Activated CD8-positive, alpha-beta T cell treated with anti-CD3 and anti-CD28 coated beads for 36 hours (primary cell): ENCODE results near the gene MMAB. TPM values are rescaled to one million over a fixed set of nuclear protein-coding genes. Genes with fewer than 3 reads are reported as not detected.

Experiments used
- ATAC-seq: fragments of 200-7000 bp; cut with Tn5 transposase; one replicate; pipeline ENCODE4 v1.10.0; 2021; ENCODE audit warnings: mild to moderate bottlenecking, moderate library complexity
- CTCF ChIA-PET: fragments of 350-600 bp; sonication (Branson Sonifier 250); formaldehyde crosslinking; loops from one replicate; lab custom pipeline; 2021; ENCODE audit warnings: antibody characterized with exemption; lab: Charles Lee
- POLR2A ChIA-PET: fragments of 350-600 bp; sonication (Branson Sonifier 250); formaldehyde crosslinking; loops from one replicate; lab custom pipeline; 2021; ENCODE audit warnings: antibody characterized with exemption; lab: Charles Lee
- DNase-seq: peaks from one replicate; pipeline ENCODE4 v3.0.0-alpha.2; 2020
- H3K27ac Mint-ChIP-seq: one replicate; pipeline ENCODE4 v1.8.0; 2021; ENCODE audit warnings: mild to moderate bottlenecking, mixed read lengths
- H3K27me3 Mint-ChIP-seq: one replicate; pipeline ENCODE4 v1.8.0; 2021; ENCODE audit warnings: mixed read lengths
- H3K36me3 Mint-ChIP-seq: one replicate; pipeline ENCODE4 v1.8.0; 2021; ENCODE audit warnings: low read depth, mixed read lengths
- H3K4me1 Mint-ChIP-seq: one replicate; pipeline ENCODE4 v1.8.0; 2021; ENCODE audit warnings: low read depth, mixed read lengths
- H3K4me3 Mint-ChIP-seq: one replicate; pipeline ENCODE4 v1.8.0; 2021; ENCODE audit warnings: mild to moderate bottlenecking, moderate library complexity, mixed read lengths
- H3K9me3 Mint-ChIP-seq: one replicate; pipeline ENCODE4 v1.8.0; 2021; ENCODE audit warnings: mixed read lengths
- CTCF ChIP-seq: fragments of 200-600 bp; IDR thresholded peaks from one replicate; pipeline ENCODE4 v1.8.0; 2022; ENCODE audit warnings: antibody characterized with exemption, mild to moderate bottlenecking
- intact Hi-C: fragments of 100-400 bp; cut with micrococcal nuclease; formaldehyde crosslinking; loops from one replicate; pipeline ENCODE4 v1.10.0; 2022
- total RNA-seq, 2 experiments: library from RNA; stranded (reverse); gene quantifications; one replicate each; pipeline ENCODE4 v1.2.3, GENCODE V29; 2021

Gene MMAB
- total RNA-seq, 2 experiments from 2014 or later: 60.5 to 60.9 TPM

GRCh38 chr12:109541413-109541726 is 31.9 kb downstream of the MMAB start:
- no peak overlapping the region for H3K4me3 Mint-ChIP-seq
- H3K27ac Mint-ChIP-seq: no peak overlapping the region
- no peak for TF ChIP-seq CTCF
- no peaks in the 10 kb centered on the region for H3K9me3 Mint-ChIP-seq
- H3K4me1 Mint-ChIP-seq: peaks cover 5% of the 10 kb centered on the region
- ChIA-PET POLR2A (no interaction called here), CTCF (no interaction called here)
- intact Hi-C loops: no loop called here
- ATAC-seq: no peak
- no peaks in the 10 kb centered on the region for H3K36me3 Mint-ChIP-seq
- DNase-seq: no peak
- no peaks in the 10 kb centered on the region for H3K27me3 Mint-ChIP-seq

GRCh38 chr12:109540526-109541412 is 32.5 kb downstream of the MMAB start:
- ATAC-seq: no peak
- POLR2A ChIA-PET: no interaction called here
- intact Hi-C loops: no loop called here

GRCh38 chr12:109539508-109539907 is 33.8 kb downstream of the MMAB start:
- H3K36me3 Mint-ChIP-seq: no peaks in the 10 kb centered on the region
- ATAC-seq: no peak
- ChIA-PET CTCF (no interaction called here), POLR2A (no interaction called here)
- H3K27ac Mint-ChIP-seq: no peak overlapping the region
- no peaks in the 10 kb centered on the region for H3K4me1 Mint-ChIP-seq
- intact Hi-C loops: no loop called here
- H3K9me3 Mint-ChIP-seq: no peaks in the 10 kb centered on the region
- H3K4me3 Mint-ChIP-seq: no peak overlapping the region
- no peak for DNase-seq
- no peaks in the 10 kb centered on the region for H3K27me3 Mint-ChIP-seq
- TF ChIP-seq CTCF: no peak

More at GRCh38 chr12:109540526-109541412, 32.5 kb downstream of the MMAB start:
- H3K9me3 Mint-ChIP-seq: no peaks in the 10 kb centered on the region
- no peaks in the 10 kb centered on the region for H3K36me3 Mint-ChIP-seq
- DNase-seq: no peak
- peaks cover 5% of the 10 kb centered on the region for H3K4me1 Mint-ChIP-seq
- CTCF ChIA-PET: no interaction called here
- H3K27ac Mint-ChIP-seq: no peak overlapping the region
- no peak for TF ChIP-seq CTCF
- H3K27me3 Mint-ChIP-seq: no peaks in the 10 kb centered on the region
- H3K4me3 Mint-ChIP-seq: no peak overlapping the region

- Mint-ChIP-seq H3K4me3 (no peak overlapping the region), H3K4me1 (no peaks in the 10 kb centered on the region), H3K27me3 (no peaks in the 10 kb centered on the region), H3K27ac (no peak overlapping the region), H3K9me3 (no peaks in the 10 kb centered on the region), H3K36me3 (no peaks in the 10 kb centered on the region)
- DNase-seq (no peak), ATAC-seq (no peak)
- intact Hi-C loops: no loop called here
- CTCF ChIA-PET: interaction anchor here (1.2 kb wide), 1 partner anchor 19 kb away, joined by 4 read pairs; no protein-coding TSS in a partner anchor
- TF ChIP-seq CTCF: no peak
- POLR2A ChIA-PET: no interaction called here
Observed at GRCh38 chr12:109538191-109538863, 35.0 kb downstream of the MMAB start.

GRCh38 chr12:109537136-109537535 is 36.2 kb downstream of the MMAB start:
- ChIA-PET POLR2A (no interaction called here), CTCF (no interaction called here)
- intact Hi-C loops: no loop called here
- DNase-seq (no peak), ATAC-seq (no peak)
- no peak overlapping the region for H3K4me3 Mint-ChIP-seq
- no peaks in the 10 kb centered on the region for H3K9me3 Mint-ChIP-seq
- H3K36me3 Mint-ChIP-seq: no peaks in the 10 kb centered on the region
- H3K4me1 Mint-ChIP-seq: no peaks in the 10 kb centered on the region
- no peak for TF ChIP-seq CTCF
- no peaks in the 10 kb centered on the region for H3K27me3 Mint-ChIP-seq
- H3K27ac Mint-ChIP-seq: no peak overlapping the region
